ENCODE results near the gene SBF2. TPM values are rescaled to one million over a fixed set of nuclear protein-coding genes. Genes with fewer than 3 reads are reported as not detected.

Gene SBF2
- total RNA-seq, 1 experiment from 2014 or later, result 31.3 TPM

DNA sequence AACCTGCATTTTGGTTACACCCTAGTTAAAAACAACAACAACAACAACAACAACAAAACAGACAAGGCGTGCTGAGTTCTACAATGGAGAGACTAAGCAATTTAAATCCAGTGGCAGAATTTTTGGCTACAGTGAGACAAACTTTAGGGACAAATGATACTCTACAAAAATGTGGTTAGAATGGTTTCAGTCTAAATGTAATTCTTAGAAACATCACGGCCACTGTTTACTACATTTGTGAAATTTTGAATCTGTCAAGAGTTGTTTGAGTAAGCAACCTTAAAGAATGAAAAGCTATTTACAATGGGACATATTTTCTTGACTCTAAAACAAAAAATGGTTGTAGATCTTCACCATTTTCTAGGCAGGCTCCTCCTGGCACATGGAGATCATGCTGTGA is 370.7 kb downstream of the SBF2 start:
- H3K9me3 ChIP-seq (ENCODE audit: low read length), result no peaks in the 10 kb centered on the region
- H3K4me3 ChIP-seq (ENCODE audit: low read length), result no peak overlapping the region
- no peaks in the 10 kb centered on the region for H3K27me3 ChIP-seq (ENCODE audit: low read length)
- intact Hi-C loops (cut with micrococcal nuclease), result no loop called here
- BruUV-seq (replicated peaks), result no TSS peak
- no peak overlapping the region for H3K9ac ChIP-seq (ENCODE audit: low read length)
- ATAC-seq, result no peak
- no peaks in the 10 kb centered on the region for H3F3A ChIP-seq (ENCODE audit: low read length, unreplicated experiment)
- no peak for DNase-seq
- no peak for TF ChIP-seq EZH2phosphoT487 (IDR thresholded peaks at IDR 0.05; ENCODE audit: borderline replicate concordance, low read length)
- no peak for TF ChIP-seq EZH2 (IDR thresholded peaks at IDR 0.05; ENCODE audit: low read length, unreplicated experiment)
- no peak for TF ChIP-seq CTCF (conservative IDR thresholded peaks at IDR 0.05; ENCODE audit: low read depth, low read length)
- no peaks in the 10 kb centered on the region for H3K79me2 ChIP-seq (ENCODE audit: low read length)
- no peaks in the 10 kb centered on the region for H3K9me2 ChIP-seq (replicated peaks; ENCODE audit: low read length)
- H3K4me2 ChIP-seq (ENCODE audit: low read length), result no peak overlapping the region
- POLR2A ChIA-PET (ENCODE audit: unreplicated experiment), result no interaction called here
- no peaks in the 10 kb centered on the region for H3K36me3 ChIP-seq (ENCODE audit: low read depth, low read length)
- no peaks in the 10 kb centered on the region for H3K4me1 ChIP-seq (ENCODE audit: insufficient read depth, low read length)
- CTCF ChIA-PET, result no interaction called here
- H2AFZ ChIP-seq (ENCODE audit: low read length), result no peak overlapping the region
- no peak overlapping the region for H3K27ac ChIP-seq (ENCODE audit: low read length)
- H4K20me1 ChIP-seq (ENCODE audit: low read length), result no peaks in the 10 kb centered on the region

GRCh38 chr11:9922806-9923205 is 371.2 kb downstream of the SBF2 start:
- no peaks in the 10 kb centered on the region for H3K36me3 ChIP-seq (ENCODE audit: low read depth, low read length)
- H3K27me3 ChIP-seq (ENCODE audit: low read length), result no peaks in the 10 kb centered on the region
- H3K4me1 ChIP-seq (ENCODE audit: insufficient read depth, low read length), result no peaks in the 10 kb centered on the region
- intact Hi-C loops (cut with micrococcal nuclease), result no loop called here
- H3K27ac ChIP-seq (ENCODE audit: low read length), result no peak overlapping the region
- BruUV-seq (replicated peaks), result no TSS peak
- H3K9ac ChIP-seq (ENCODE audit: low read length), result no peak overlapping the region
- peak; percentile 31; the same call in 1 of the 2 replicates for ATAC-seq
- no peak overlapping the region for H2AFZ ChIP-seq (ENCODE audit: low read length)
- no peak for TF ChIP-seq EZH2phosphoT487 (IDR thresholded peaks at IDR 0.05; ENCODE audit: borderline replicate concordance, low read length)
- no peak for TF ChIP-seq EZH2 (IDR thresholded peaks at IDR 0.05; ENCODE audit: low read length, unreplicated experiment)
- TF ChIP-seq CTCF (conservative IDR thresholded peaks at IDR 0.05; ENCODE audit: low read depth, low read length), result no peak
- H4K20me1 ChIP-seq (ENCODE audit: low read length), result no peaks in the 10 kb centered on the region
- ChIA-PET CTCF (no interaction called here), POLR2A (ENCODE audit: unreplicated experiment) (no interaction called here)
- no peaks in the 10 kb centered on the region for H3F3A ChIP-seq (ENCODE audit: low read length, unreplicated experiment)
- no peak overlapping the region for H3K4me2 ChIP-seq (ENCODE audit: low read length)
- H3K4me3 ChIP-seq (ENCODE audit: low read length), result no peak overlapping the region
- no peaks in the 10 kb centered on the region for H3K9me3 ChIP-seq (ENCODE audit: low read length)
- no peaks in the 10 kb centered on the region for H3K79me2 ChIP-seq (ENCODE audit: low read length)
- H3K9me2 ChIP-seq (replicated peaks; ENCODE audit: low read length), result no peaks in the 10 kb centered on the region
- no peak for DNase-seq

DNA sequence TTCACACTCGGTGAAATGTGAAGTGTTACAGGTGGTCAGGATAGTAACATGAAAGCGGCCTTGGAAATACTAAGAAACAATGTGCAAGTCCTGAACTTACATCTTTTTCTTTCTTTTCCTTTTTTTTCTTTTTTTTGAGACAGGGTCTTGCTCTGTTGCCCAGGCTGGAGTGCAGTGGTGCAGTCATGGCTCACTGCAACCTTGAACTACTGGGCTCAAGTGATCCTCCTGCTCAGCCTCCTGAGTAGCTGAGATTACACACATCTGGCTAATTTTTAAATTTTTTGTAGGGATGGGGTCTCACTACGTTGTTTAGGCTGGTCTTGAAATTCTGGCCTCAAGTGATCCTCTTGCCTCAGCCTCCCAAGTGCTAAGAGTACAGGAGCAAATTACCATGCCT is 377.5 kb downstream of the SBF2 start:
- H4K20me1 ChIP-seq (ENCODE audit: low read length), result no peaks in the 10 kb centered on the region
- DNase-seq, result no peak
- no peak overlapping the region for H3K27ac ChIP-seq (ENCODE audit: low read length)
- H3F3A ChIP-seq (ENCODE audit: low read length, unreplicated experiment), result no peaks in the 10 kb centered on the region
- H3K79me2 ChIP-seq (ENCODE audit: low read length), result no peaks in the 10 kb centered on the region
- no peak overlapping the region for H3K4me3 ChIP-seq (ENCODE audit: low read length)
- intact Hi-C loops (cut with micrococcal nuclease), result no loop called here
- H3K9me2 ChIP-seq (replicated peaks; ENCODE audit: low read length), result no peaks in the 10 kb centered on the region
- no peaks in the 10 kb centered on the region for H3K4me1 ChIP-seq (ENCODE audit: insufficient read depth, low read length)
- no peaks in the 10 kb centered on the region for H3K27me3 ChIP-seq (ENCODE audit: low read length)
- H3K9ac ChIP-seq (ENCODE audit: low read length), result no peak overlapping the region
- H3K4me2 ChIP-seq (ENCODE audit: low read length), result no peak overlapping the region
- CTCF ChIA-PET, result no interaction called here
- BruUV-seq (replicated peaks), result no TSS peak
- no peaks in the 10 kb centered on the region for H3K9me3 ChIP-seq (ENCODE audit: low read length)
- no peak overlapping the region for H2AFZ ChIP-seq (ENCODE audit: low read length)
- ATAC-seq, result no peak
- POLR2A ChIA-PET (ENCODE audit: unreplicated experiment), result no interaction called here
- H3K36me3 ChIP-seq (ENCODE audit: low read depth, low read length), result no peaks in the 10 kb centered on the region
- no peak for TF ChIP-seq EZH2 (IDR thresholded peaks at IDR 0.05; ENCODE audit: low read length, unreplicated experiment)
- no peak for TF ChIP-seq CTCF (conservative IDR thresholded peaks at IDR 0.05; ENCODE audit: low read depth, low read length)
- no peak for TF ChIP-seq EZH2phosphoT487 (IDR thresholded peaks at IDR 0.05; ENCODE audit: borderline replicate concordance, low read length)
